TTC549 (cell line): Measurements from ENCODE around the gene ACO2.
"Not testable (repeated sequence)": the region's sequence is repeated elsewhere in the genome, so short reads cannot be mapped to it uniquely, and the experiment has no call there.

Experiments used
- FAIRE-seq: peaks from 2 replicates; lab custom pipeline; 2012; peaks lifted over from hg19 to GRCh38; lab: Jason Lieb, UNC

Gene ACO2

GRCh38 chr22:41543854-41544670 lies 75.1 kb downstream of the ACO2 start, which contains the start of gene POLR3H:
Gene POLR3H (minus strand): TSS chr22:41544470. CDS start chr22:41544101, 369 bp downstream.
- peak; percentile 87 for FAIRE-seq

GRCh38 chr22:41544671-41545476 lies 76.0 kb downstream of the ACO2 start:
- no peak for FAIRE-seq

- no peak for FAIRE-seq
Observed at GRCh38 chr22:41548830-41549211, 79.9 kb downstream of the ACO2 start.

- no peak for FAIRE-seq
Observed at GRCh38 chr22:41550952-41551491, 82.1 kb downstream of the ACO2 start.

GRCh38 chr22:41551877-41552582 lies 83.1 kb downstream of the ACO2 start:
- FAIRE-seq = no peak

- FAIRE-seq = no peak
Observed at GRCh38 chr22:41555325-41555982, 86.5 kb downstream of the ACO2 start.

GRCh38 chr22:41556561-41556960 lies 87.6 kb downstream of the ACO2 start:
- FAIRE-seq = no peak

GRCh38 chr22:41557401-41558240 lies 88.7 kb downstream of the ACO2 start:
- FAIRE-seq = no peak

- FAIRE-seq = not testable (repeated sequence)
Observed at GRCh38 chr22:41558241-41558630, 89.3 kb downstream of the ACO2 start.

- no peak for FAIRE-seq
Observed at GRCh38 chr22:41560095-41560471, 91.2 kb downstream of the ACO2 start.

- no peak for FAIRE-seq
Observed at GRCh38 chr22:41561335-41561734, 92.4 kb downstream of the ACO2 start.

- FAIRE-seq = no peak
Observed at GRCh38 chr22:41561788-41562187, 92.9 kb downstream of the ACO2 start.

- no peak for FAIRE-seq
Observed at GRCh38 chr22:41562461-41562860, 93.5 kb downstream of the ACO2 start.

- FAIRE-seq = no peak
Observed at GRCh38 chr22:41563051-41563711, 94.3 kb downstream of the ACO2 start.

GRCh38 chr22:41564563-41564962 lies 95.6 kb downstream of the ACO2 start:
- no peak for FAIRE-seq

- no peak for FAIRE-seq
Observed at GRCh38 chr22:41565403-41566054, 96.6 kb downstream of the ACO2 start.

- FAIRE-seq = no peak
Observed at GRCh38 chr22:41567512-41567768, 98.5 kb downstream of the ACO2 start.

- FAIRE-seq = no peak
Observed at GRCh38 chr22:41568811-41569210, 99.9 kb downstream of the ACO2 start.

- FAIRE-seq = no peak
Observed at GRCh38 chr22:41570221-41570620, 101.3 kb downstream of the ACO2 start.

GRCh38 chr22:41571786-41572185 lies 102.9 kb downstream of the ACO2 start:
- FAIRE-seq = no peak
